Measurements from ENCODE around the gene SWAP70.
A peak's percentile ranks its signal among the peaks of the same experiment; 100 is the strongest.
"Not testable (repeated sequence)": the region's sequence is repeated elsewhere in the genome, so short reads cannot be mapped to it uniquely, and the experiment has no call there.

The SWAP70 gene

GRCh38 chr11:9722023-9722422 lies 58.1 kb downstream of the SWAP70 start:
- DNase-seq (ENCODE audit: low read depth in 2 of 2), result no peak

- DNase-seq (ENCODE audit: low read depth in 2 of 2), result no peak
Measured at GRCh38 chr11:9722893-9723292, 59.0 kb downstream of the SWAP70 start.

- DNase-seq (ENCODE audit: low read depth in 2 of 2), result no peak
Measured at GRCh38 chr11:9726321-9727022, 62.6 kb downstream of the SWAP70 start.

- no peak for DNase-seq (ENCODE audit: low read depth in 2 of 2)
Measured at GRCh38 chr11:9728058-9728457, 64.2 kb downstream of the SWAP70 start.

GRCh38 chr11:9731256-9731655 lies 67.4 kb downstream of the SWAP70 start:
- DNase-seq (ENCODE audit: low read depth in 2 of 2), result no peak

GRCh38 chr11:9732453-9732852 lies 68.6 kb downstream of the SWAP70 start:
- DNase-seq (ENCODE audit: low read depth in 2 of 2), result no peak

- DNase-seq (ENCODE audit: low read depth in 2 of 2), result no peak
Measured at GRCh38 chr11:9733212-9733611, 69.3 kb downstream of the SWAP70 start.

GRCh38 chr11:9735236-9735635 lies 71.4 kb downstream of the SWAP70 start:
- DNase-seq (ENCODE audit: low read depth in 2 of 2), result no peak

- no peak for DNase-seq (ENCODE audit: low read depth in 2 of 2)
Measured at GRCh38 chr11:9735919-9736318, 72.0 kb downstream of the SWAP70 start.

- DNase-seq (ENCODE audit: low read depth in 2 of 2), result no peak
Measured at GRCh38 chr11:9736365-9736764, 72.5 kb downstream of the SWAP70 start.

- DNase-seq (ENCODE audit: low read depth in 2 of 2), result no peak
Measured at GRCh38 chr11:9738116-9738515, 74.2 kb downstream of the SWAP70 start.

GRCh38 chr11:9738707-9739106 lies 74.8 kb downstream of the SWAP70 start:
- DNase-seq (ENCODE audit: low read depth in 2 of 2), result no peak

GRCh38 chr11:9739123-9739900 lies 75.4 kb downstream of the SWAP70 start:
- no peak for DNase-seq (ENCODE audit: low read depth in 2 of 2)

GRCh38 chr11:9740202-9740883 lies 76.5 kb downstream of the SWAP70 start:
- no peak for DNase-seq (ENCODE audit: low read depth in 2 of 2)

- no peak for DNase-seq (ENCODE audit: low read depth in 2 of 2)
Measured at GRCh38 chr11:9741260-9741659, 77.4 kb downstream of the SWAP70 start.

- DNase-seq (ENCODE audit: low read depth in 2 of 2), result not testable (repeated sequence)
Measured at GRCh38 chr11:9743512-9743911, 79.6 kb downstream of the SWAP70 start.

GRCh38 chr11:9745411-9746211 lies 81.7 kb downstream of the SWAP70 start:
- no peak for DNase-seq (ENCODE audit: low read depth in 2 of 2)

GRCh38 chr11:9747229-9747628 lies 83.4 kb downstream of the SWAP70 start:
- no peak for DNase-seq (ENCODE audit: low read depth in 2 of 2)

- DNase-seq (ENCODE audit: low read depth in 2 of 2), result no peak
Measured at GRCh38 chr11:9747828-9748227, 84.0 kb downstream of the SWAP70 start.

- DNase-seq (ENCODE audit: low read depth in 2 of 2), result peak; percentile 41 to 50
Measured at GRCh38 chr11:9748361-9748970, 84.6 kb downstream of the SWAP70 start.

- DNase-seq (ENCODE audit: low read depth in 2 of 2), result no peak
Measured at GRCh38 chr11:9750551-9750950, 86.7 kb downstream of the SWAP70 start.

All from stimulated activated CD8-positive, alpha-beta memory T cell treated with anti-CD3 and anti-CD28 coated beads, Interleukin-2, amount 100 ng/mL, for 48 hours (primary cell).